Subcutaneous adipose tissue (tissue), 4 donors: ENCODE data around the gene C5orf58. TPM values are rescaled to one million over a fixed set of nuclear protein-coding genes. Genes with fewer than 3 reads are reported as not detected.

Experiments used
- total RNA-seq, 4 donors: library from RNA; depleted of rRNA; stranded (reverse); fragments of >200 nt; gene quantifications; one replicate each; pipeline ENCODE4 v1.1.0, GENCODE V29; 2016
- TF ChIP-seq, protein P1 (sequence below): fragments of 450-650 bp; IDR thresholded peaks from one replicate; pipeline ENCODE4 v1.5.1; 2016; ENCODE audit warnings: low read depth, mild to moderate bottlenecking, control low read depth, antibody characterized with exemption, moderate library complexity

The C5orf58 gene
- total RNA-seq, 4 donors from 2014 or later, result 0.68 to 2.3 (median 1.5) TPM; not detected in 1

DNA sequence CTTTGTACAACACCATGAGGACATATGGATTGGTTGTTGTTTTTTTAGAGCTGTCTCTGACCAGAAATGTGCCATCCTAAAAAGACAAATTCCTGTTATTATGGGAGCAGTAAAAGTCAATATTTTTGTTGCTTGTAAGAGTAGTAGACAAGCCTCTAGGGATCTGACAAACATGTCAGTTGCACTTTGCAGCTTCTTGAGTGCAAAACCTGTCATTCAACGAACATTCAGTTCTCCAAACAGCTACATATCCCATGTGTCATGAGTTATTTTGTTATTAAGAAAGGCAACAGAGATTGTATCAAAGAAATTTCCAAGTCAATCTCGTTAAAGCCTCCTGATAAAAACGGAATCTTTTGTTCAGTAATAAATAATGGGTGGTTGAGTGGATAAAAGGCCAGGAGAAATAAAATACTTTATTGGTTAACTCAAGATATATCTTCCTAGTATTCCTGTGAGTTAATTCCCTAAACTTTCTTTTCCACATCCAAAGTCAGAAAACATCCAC lies 18.1 kb downstream of the C5orf58 start:
- TF ChIP-seq, protein P1, sequence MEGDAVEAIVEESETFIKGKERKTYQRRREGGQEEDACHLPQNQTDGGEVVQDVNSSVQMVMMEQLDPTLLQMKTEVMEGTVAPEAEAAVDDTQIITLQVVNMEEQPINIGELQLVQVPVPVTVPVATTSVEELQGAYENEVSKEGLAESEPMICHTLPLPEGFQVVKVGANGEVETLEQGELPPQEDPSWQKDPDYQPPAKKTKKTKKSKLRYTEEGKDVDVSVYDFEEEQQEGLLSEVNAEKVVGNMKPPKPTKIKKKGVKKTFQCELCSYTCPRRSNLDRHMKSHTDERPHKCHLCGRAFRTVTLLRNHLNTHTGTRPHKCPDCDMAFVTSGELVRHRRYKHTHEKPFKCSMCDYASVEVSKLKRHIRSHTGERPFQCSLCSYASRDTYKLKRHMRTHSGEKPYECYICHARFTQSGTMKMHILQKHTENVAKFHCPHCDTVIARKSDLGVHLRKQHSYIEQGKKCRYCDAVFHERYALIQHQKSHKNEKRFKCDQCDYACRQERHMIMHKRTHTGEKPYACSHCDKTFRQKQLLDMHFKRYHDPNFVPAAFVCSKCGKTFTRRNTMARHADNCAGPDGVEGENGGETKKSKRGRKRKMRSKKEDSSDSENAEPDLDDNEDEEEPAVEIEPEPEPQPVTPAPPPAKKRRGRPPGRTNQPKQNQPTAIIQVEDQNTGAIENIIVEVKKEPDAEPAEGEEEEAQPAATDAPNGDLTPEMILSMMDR, result no peak

DNA sequence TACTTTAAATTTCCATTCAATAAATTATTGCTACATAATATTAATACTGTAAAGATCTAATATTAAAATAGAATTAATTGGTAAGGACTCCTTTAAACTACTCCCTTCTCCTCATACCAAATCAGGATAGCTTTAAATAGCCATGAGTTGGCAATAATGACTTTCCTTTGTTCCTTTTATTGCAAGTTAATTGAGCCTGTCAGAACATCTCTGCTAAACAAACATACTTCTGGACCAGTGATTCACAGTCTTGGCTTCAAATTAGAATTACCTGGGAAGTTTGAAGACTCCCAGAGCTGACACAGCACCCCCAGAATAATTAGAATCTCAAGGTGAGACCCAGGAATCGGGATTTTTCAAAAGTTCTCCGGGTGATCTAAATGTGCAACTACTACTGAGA lies 18.7 kb downstream of the C5orf58 start:
- TF ChIP-seq, protein P1, result no peak

DNA sequence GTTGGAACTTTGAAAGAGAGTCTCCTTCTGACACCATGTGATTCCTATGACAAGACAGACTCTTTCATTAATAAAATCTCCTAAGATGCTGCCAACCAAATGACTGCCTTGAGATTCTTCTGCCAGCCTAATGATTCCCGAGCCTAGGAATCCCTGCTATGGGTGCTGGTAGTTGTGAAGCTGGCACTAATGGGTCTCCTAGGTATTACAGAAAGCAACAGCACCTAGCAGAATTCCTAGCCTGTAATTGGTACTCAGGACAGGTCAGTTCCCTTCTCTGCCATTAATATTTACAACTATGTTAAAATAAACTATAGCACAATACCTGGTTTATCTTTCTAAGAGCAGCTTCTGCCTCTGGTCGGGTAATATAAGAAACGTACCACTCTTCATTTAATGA lies 19.3 kb downstream of the C5orf58 start:
- TF ChIP-seq, protein P1, result no peak

DNA sequence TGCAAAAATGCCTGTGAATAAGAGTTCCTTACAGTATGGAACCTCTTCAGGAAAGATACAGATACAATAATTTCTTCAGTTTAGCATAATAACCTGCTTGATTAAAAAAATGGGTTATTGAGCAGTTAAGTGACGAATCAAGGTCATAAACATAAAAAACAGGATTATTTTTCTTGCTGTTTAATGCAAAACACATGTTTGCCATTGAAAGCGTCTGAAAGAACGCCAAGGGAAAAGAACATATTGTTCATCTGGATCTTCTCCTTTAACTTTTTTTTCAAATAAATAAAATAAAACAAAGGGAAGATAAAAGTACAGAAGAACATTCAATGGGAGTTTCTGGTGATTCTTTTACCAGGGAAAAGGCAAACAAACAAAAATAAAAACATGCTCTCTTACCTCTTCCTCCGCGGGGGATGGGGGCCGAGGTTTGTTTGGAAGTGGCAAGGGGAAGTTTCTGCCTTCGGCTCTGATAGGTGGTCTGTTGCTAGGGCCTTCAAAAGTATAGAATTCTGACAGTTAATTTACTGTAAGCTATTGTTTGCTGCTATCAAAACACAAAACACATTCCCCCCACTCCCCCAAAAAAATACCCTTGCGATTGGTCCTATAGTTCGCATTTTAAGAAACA lies 20.1 kb downstream of the C5orf58 start:
- TF ChIP-seq, protein P1, result no peak

DNA sequence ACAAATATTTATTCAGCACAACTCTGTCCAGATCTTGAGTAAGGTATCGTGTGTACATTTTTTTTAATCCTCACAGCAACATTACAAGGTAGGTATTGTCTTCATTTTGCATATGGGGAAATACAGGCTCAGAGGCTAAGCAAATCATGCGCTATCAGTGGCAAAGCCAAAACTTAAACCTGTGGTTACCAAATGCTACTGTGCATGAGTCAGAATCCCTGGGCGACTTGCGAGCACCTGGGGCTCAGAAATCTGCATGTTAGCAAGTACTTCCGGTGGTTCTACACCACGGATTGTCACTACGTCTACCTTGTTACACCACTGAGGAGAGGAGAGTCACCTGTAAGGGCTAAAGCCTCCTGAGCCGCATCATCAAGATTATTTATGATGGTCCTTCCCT lies 21.3 kb downstream of the C5orf58 start:
- TF ChIP-seq, protein P1, result no peak

DNA sequence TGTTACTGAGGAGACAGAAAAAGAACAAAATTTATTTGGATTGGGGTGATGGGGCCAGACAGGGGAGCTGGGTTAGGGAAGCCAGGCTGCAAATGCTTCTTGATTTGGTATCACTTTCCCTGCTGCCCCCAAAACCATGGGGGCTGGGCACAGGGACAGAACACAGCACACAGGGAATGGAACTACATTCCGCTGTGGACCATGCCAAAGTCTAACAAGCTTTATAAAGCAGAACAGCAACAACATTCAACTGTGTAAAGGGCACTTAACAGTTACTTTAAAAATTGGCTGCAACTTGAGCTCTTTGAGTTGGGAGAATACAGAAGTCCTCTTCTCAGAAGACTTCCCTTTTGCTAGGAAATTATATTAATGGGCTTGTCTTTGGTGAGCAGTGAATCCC lies 23.8 kb downstream of the C5orf58 start:
- TF ChIP-seq, protein P1, result no peak

DNA sequence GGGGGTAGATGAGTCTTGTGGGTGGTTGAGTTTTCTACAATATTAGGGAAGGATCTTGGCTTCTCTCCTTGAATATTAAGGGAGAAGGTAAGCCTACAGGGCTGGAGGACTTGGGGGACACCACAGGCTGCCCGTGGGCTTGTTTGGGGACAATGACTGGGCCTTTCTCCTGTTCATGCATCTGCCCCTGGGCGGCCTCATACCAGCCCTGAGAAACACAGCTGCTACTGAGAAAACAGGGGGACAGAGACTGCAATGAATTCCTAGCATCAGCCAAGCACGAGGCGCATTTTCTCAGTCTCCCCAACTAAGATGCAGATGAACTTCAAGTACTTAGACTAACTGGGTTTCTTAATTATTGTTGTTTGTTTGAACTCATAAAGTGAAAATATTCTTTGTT lies 24.6 kb downstream of the C5orf58 start:
- TF ChIP-seq, protein P1, result no peak
